ENCODE measurements around the gene SMIM43. TPM values are rescaled to one million over a fixed set of nuclear protein-coding genes. Genes with fewer than 3 reads are reported as not detected.

Gene SMIM43
- polyA plus RNA-seq, 6 donors from 2014 or later: not detected

DNA sequence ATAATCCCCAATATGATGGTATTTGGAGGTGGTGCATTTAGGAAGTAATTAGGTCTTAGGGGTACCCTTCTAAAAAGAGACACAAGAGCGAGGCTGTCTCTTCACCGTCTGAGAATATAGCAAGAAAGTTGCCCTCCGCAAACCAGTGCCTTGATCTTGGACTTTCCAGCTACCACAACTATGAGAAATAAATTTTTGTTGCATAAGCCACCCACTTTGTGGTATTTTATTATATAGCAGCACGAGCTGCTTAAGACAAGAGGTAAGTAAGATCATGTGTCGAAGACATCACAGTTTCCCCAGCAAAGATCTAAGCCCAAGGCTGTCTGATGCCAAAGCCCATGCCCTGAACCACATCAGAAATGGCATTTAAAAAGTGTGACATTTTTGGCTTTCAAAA, 26.5 kb upstream of the SMIM43 start:
- no peaks in the 10 kb centered on the region for H3K9me3 Mint-ChIP-seq
- no peak overlapping the region for H3K4me3 Mint-ChIP-seq
- no peaks in the 10 kb centered on the region for H3K36me3 Mint-ChIP-seq
- H3K27me3 Mint-ChIP-seq: peaks cover 35 to 64% (median 58%) of the 10 kb centered on the region in 3 donors
- H3K4me1 Mint-ChIP-seq: no peaks in the 10 kb centered on the region
- DNase-seq: no peak
- ATAC-seq (ENCODE audit: low read depth in 2 of 2): no peak
- no peak overlapping the region for H3K27ac Mint-ChIP-seq

DNA sequence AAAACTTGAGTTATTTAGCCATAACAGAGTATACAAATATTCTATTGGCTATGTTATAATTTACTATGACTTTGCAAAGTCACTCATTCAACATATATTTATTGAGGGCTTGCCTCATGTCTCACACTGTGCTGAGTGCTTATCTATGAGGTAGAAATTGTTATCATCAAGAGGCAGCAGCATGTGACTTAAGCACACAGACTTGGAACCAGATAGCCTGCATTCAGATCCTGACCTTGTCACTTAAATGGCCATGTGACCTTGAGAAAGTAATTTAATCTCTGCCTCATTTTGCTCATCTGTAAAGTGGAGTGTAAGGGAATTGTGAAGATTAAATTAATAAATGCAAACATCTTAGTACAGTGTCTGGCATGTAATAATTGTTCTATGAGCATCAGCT, 26.0 kb upstream of the SMIM43 start:
- no peaks in the 10 kb centered on the region for H3K9me3 Mint-ChIP-seq
- no peaks in the 10 kb centered on the region for H3K36me3 Mint-ChIP-seq
- no peak overlapping the region for H3K4me3 Mint-ChIP-seq
- H3K27ac Mint-ChIP-seq: no peak overlapping the region
- no peak for DNase-seq
- H3K27me3 Mint-ChIP-seq: peaks cover 38 to 64% (median 60%) of the 10 kb centered on the region in 3 donors
- no peak for ATAC-seq (ENCODE audit: low read depth in 2 of 2)
- H3K4me1 Mint-ChIP-seq: no peaks in the 10 kb centered on the region

DNA sequence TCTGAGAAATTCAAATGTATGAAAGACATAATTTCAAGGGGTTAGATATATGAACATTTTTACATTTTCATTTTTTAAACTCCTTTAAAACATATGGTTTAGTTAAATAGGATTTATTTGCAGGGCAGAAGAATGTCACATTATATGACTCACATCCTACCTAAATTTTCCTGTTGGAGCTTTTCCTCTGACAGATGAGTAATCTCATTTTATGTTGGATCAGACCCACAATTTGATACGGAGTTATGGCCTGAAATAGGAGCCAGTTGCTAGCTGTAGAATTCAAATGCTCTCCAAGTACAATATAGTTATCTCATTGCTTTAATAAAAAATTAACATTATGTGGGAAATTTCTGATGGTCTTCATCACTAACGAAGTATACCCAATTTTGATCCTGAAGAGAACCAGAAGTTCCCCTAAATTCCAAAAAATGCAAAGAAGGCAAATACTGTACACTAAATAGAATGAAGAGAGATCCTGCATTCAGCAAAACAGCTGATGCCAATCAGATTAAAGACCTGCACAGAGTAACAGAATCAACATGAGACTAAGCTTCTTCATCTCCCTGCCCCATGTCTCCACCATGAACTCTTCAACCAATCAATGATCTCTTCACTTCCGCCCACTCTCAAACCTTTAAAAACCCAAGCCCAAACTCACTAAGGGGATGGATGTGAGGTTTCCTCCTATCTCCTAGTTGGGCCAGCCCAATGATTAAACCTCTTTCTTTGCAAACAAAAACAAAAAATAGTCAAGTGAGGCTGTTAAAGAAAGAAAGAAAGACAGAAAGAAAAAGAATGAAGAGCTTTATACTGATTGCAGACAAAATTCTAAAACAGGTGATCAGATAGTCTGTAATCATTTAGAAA, 25.2 kb upstream of the SMIM43 start:
- Mint-ChIP-seq H3K4me1 (no peaks in the 10 kb centered on the region), H3K9me3 (no peaks in the 10 kb centered on the region)

GRCh38 chr4:121789455-121789854, 24.5 kb upstream of the SMIM43 start:
- no peaks in the 10 kb centered on the region for H3K4me1 Mint-ChIP-seq
- peaks cover 0 to 7% (median 3%) of the 10 kb centered on the region in 7 donors for H3K9me3 Mint-ChIP-seq
- no peak overlapping the region for H3K27ac Mint-ChIP-seq
- no peaks in the 10 kb centered on the region for H3K36me3 Mint-ChIP-seq
- peaks cover 49 to 65% (median 61%) of the 10 kb centered on the region in 3 donors for H3K27me3 Mint-ChIP-seq
- no peak overlapping the region for H3K4me3 Mint-ChIP-seq
- DNase-seq (no peak), ATAC-seq (ENCODE audit: low read depth in 2 of 2) (no peak)

More for the DNA sequence above, 25.2 kb upstream of the SMIM43 start:
- ATAC-seq (ENCODE audit: low read depth in 2 of 2): no peak
- Mint-ChIP-seq H3K27ac (no peak overlapping the region), H3K36me3 (no peaks in the 10 kb centered on the region), H3K27me3 (peaks cover 43 to 64% (median 64%) of the 10 kb centered on the region in 3 donors), H3K4me3 (no peak overlapping the region)
- DNase-seq: no peak

- ATAC-seq (ENCODE audit: low read depth in 2 of 2) (no peak), DNase-seq (no peak)
- peak overlapping the region in 1 of 6 donors; percentile 79 for H3K27ac Mint-ChIP-seq
- H3K9me3 Mint-ChIP-seq: peaks cover 0 to 13% (median 7%) of the 10 kb centered on the region in 7 donors
- no peak overlapping the region for H3K4me3 Mint-ChIP-seq
- H3K4me1 Mint-ChIP-seq: no peaks in the 10 kb centered on the region
- H3K27me3 Mint-ChIP-seq: peaks cover 45 to 65% (median 61%) of the 10 kb centered on the region in 3 donors
- H3K36me3 Mint-ChIP-seq: no peaks in the 10 kb centered on the region
Observed at GRCh38 chr4:121788896-121789295, 23.9 kb upstream of the SMIM43 start.

- Mint-ChIP-seq H3K4me3 (no peak overlapping the region), H3K36me3 (no peaks in the 10 kb centered on the region), H3K9me3 (peaks cover 0 to 15% (median 9%) of the 10 kb centered on the region in 7 donors), H3K27ac (no peak overlapping the region), H3K27me3 (peaks cover 56 to 76% (median 63%) of the 10 kb centered on the region in 3 donors), H3K4me1 (no peaks in the 10 kb centered on the region)
- ATAC-seq (ENCODE audit: low read depth in 2 of 2) (no peak), DNase-seq (no peak)
Observed at GRCh38 chr4:121786221-121786620, 21.3 kb upstream of the SMIM43 start.

GRCh38 chr4:121785479-121785878, 20.5 kb upstream of the SMIM43 start:
- H3K4me3 Mint-ChIP-seq: no peak overlapping the region
- no peaks in the 10 kb centered on the region for H3K4me1 Mint-ChIP-seq
- H3K27ac Mint-ChIP-seq: no peak overlapping the region
- DNase-seq (no peak), ATAC-seq (ENCODE audit: low read depth in 2 of 2) (no peak)
- H3K36me3 Mint-ChIP-seq: no peaks in the 10 kb centered on the region
- peaks cover 61 to 76% (median 68%) of the 10 kb centered on the region in 3 donors for H3K27me3 Mint-ChIP-seq
- H3K9me3 Mint-ChIP-seq: peaks cover 0 to 15% (median 9%) of the 10 kb centered on the region in 7 donors

GRCh38 chr4:121784975-121785374, 20.0 kb upstream of the SMIM43 start:
- DNase-seq: no peak
- peaks cover 62 to 76% (median 69%) of the 10 kb centered on the region in 3 donors for H3K27me3 Mint-ChIP-seq

GRCh38 chr4:121784401-121784800, 19.4 kb upstream of the SMIM43 start:
- no peak for DNase-seq
- Mint-ChIP-seq H3K27ac (peak overlapping the region in 1 of 6 donors; percentile 7), H3K9me3 (peaks cover 0 to 15% (median 9%) of the 10 kb centered on the region in 7 donors), H3K36me3 (no peaks in the 10 kb centered on the region), H3K4me3 (no peak overlapping the region), H3K4me1 (no peaks in the 10 kb centered on the region), H3K27me3 (peaks cover 61 to 77% (median 70%) of the 10 kb centered on the region in 3 donors)
- no peak for ATAC-seq (ENCODE audit: low read depth in 2 of 2)

More at GRCh38 chr4:121784975-121785374, 20.0 kb upstream of the SMIM43 start:
- Mint-ChIP-seq H3K4me1 (no peaks in the 10 kb centered on the region), H3K9me3 (peaks cover 0 to 15% (median 9%) of the 10 kb centered on the region in 7 donors), H3K27ac (no peak overlapping the region), H3K4me3 (no peak overlapping the region), H3K36me3 (no peaks in the 10 kb centered on the region)
- no peak for ATAC-seq (ENCODE audit: low read depth in 2 of 2)

GRCh38 chr4:121783210-121783609, 18.2 kb upstream of the SMIM43 start:
- Mint-ChIP-seq H3K27ac (peak overlapping the region in 1 of 6 donors; percentile 0), H3K27me3 (peaks cover 54 to 65% (median 60%) of the 10 kb centered on the region in 3 donors), H3K4me1 (no peaks in the 10 kb centered on the region), H3K9me3 (peaks cover 0 to 15% (median 9%) of the 10 kb centered on the region in 7 donors), H3K36me3 (no peaks in the 10 kb centered on the region), H3K4me3 (no peak overlapping the region)
- ATAC-seq (ENCODE audit: low read depth in 2 of 2) (no peak), DNase-seq (no peak)

DNA sequence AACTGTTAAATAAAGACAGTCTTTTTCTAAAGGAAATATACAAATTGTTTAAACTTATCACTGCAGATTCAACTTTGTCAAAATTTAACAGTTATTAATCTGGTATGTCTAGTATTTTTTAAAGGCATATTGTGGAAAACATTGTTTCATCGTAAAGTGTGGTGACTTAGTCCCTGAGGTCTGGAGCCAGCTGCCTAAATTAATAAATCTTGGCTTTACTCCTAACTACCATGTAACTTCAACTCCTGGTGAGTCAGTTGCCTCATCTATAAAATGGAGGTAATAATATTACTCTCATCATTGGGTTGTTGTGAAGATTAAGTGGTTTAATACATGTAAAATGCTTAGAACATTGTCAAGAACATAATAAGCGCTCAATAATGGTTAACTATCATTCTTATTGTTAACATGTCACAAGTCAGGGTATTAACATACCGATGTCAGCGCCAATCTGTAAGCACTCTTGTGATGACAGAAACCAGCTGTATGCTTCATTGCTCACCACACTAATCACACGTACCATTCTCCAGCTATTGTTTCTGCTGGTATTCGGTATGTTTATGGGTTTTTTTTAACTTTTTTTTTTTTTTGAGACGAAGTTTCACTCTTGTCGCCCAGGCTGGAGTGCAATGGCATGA, 14.1 kb upstream of the SMIM43 start:
- DNase-seq: no peak
- ATAC-seq (ENCODE audit: low read depth in 2 of 2): no peak
- no peak overlapping the region for H3K27ac Mint-ChIP-seq
- H3K9me3 Mint-ChIP-seq: peaks cover 0 to 5% (median 4%) of the 10 kb centered on the region in 7 donors
- no peaks in the 10 kb centered on the region for H3K36me3 Mint-ChIP-seq
- no peak overlapping the region for H3K4me3 Mint-ChIP-seq
- no peaks in the 10 kb centered on the region for H3K4me1 Mint-ChIP-seq
- H3K27me3 Mint-ChIP-seq: peaks cover 28 to 45% (median 40%) of the 10 kb centered on the region in 3 donors

DNA sequence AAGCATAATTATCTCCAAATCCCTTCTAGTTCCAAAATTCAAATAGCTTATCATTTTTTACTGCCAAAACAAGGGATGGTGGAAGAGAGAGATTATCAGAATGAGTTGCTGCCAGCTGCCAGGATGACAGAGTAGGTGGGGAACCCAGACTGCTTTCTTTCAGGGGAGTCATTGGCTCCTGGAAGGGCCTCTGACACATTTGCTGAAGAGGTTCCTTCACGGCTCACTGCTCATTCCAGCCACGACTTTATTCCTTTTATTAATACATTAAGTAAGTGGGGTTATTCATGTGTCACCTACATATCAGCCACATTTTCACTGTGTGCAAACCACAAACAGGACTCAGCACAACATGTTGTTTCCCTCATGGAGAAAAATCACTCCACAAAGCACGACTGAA, 12.7 kb upstream of the SMIM43 start:
- H3K4me3 Mint-ChIP-seq: no peak overlapping the region
- no peaks in the 10 kb centered on the region for H3K36me3 Mint-ChIP-seq
- ATAC-seq (ENCODE audit: low read depth in 2 of 2) (no peak), DNase-seq (no peak)
- no peaks in the 10 kb centered on the region for H3K4me1 Mint-ChIP-seq
- no peaks in the 10 kb centered on the region for H3K9me3 Mint-ChIP-seq
- no peak overlapping the region for H3K27ac Mint-ChIP-seq
- peaks cover 22 to 43% (median 31%) of the 10 kb centered on the region in 3 donors for H3K27me3 Mint-ChIP-seq

DNA sequence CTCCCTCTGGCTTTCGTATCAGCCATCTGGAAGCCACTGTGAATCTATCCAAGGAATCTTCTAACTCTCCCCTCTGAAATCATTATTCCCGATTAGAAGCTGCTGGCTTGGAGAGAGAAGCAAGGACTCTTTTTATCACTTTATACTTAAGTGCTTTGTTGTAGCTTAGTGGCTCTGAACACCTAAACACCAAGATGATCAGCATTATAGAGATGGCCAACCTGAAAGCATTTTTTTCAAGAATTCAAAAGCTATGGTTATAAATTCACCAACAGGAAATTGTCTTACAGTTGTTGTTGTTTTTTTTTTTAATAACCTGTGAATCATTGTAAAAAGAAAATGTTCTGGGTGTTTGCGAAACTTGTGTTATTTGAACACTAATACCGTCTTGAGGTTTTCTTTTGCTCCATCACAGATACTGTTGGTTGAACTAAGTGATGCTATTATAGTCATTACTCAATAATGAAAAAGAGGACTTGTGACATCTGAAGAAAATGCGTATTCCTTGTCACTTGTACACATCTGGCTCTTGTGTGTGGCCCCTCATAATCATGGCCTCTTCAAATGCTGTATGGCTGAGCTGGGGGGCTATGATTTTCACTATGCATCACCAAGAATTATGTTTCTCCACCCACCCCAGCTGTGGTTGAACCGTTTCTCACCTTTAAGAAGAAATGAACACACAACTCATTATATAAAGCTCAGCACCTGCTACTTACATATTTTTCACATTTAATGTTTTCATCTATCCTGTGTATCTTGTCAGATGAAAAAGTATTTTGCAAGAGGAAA, 11.8 kb upstream of the SMIM43 start:
- H3K27ac Mint-ChIP-seq: no peak overlapping the region
- H3K36me3 Mint-ChIP-seq: no peaks in the 10 kb centered on the region
- H3K4me1 Mint-ChIP-seq: no peaks in the 10 kb centered on the region
- no peak for DNase-seq
- H3K9me3 Mint-ChIP-seq: peaks cover 0 to 2% (median 0%) of the 10 kb centered on the region in 7 donors
- H3K27me3 Mint-ChIP-seq: peaks cover 27 to 48% (median 30%) of the 10 kb centered on the region in 3 donors
- no peak for ATAC-seq (ENCODE audit: low read depth in 2 of 2)
- H3K4me3 Mint-ChIP-seq: no peak overlapping the region
